HG03342 (cell line): Measurements from ENCODE around the gene LRRC3.

ENCODE experiments used
- ATAC-seq: cut with Tn5 transposase; IDR thresholded peaks from one replicate; pipeline ENCODE4 v1.9.1; 2021; ENCODE audit warnings: mild to moderate bottlenecking, moderate library complexity; ENCODE audit not compliant: unreplicated experiment

The LRRC3 gene

GRCh38 chr21:44423941-44424607 is 31.2 kb upstream of the LRRC3 start:
- no peak for ATAC-seq

GRCh38 chr21:44424608-44425306 is 30.6 kb upstream of the LRRC3 start:
- no peak for ATAC-seq

- no peak for ATAC-seq
These were observed 29.9 kb upstream of the LRRC3 start for GRCh38 chr21:44425307-44425894.

GRCh38 chr21:44425895-44426662 is 29.2 kb upstream of the LRRC3 start:
- no peak for ATAC-seq

- no peak for ATAC-seq
These were observed 28.6 kb upstream of the LRRC3 start for GRCh38 chr21:44426663-44427191.

GRCh38 chr21:44427241-44428120 is 27.8 kb upstream of the LRRC3 start:
- ATAC-seq = no peak

GRCh38 chr21:44428281-44428960 is 26.9 kb upstream of the LRRC3 start:
- ATAC-seq = no peak

GRCh38 chr21:44429894-44430293 is 25.4 kb upstream of the LRRC3 start:
- no peak for ATAC-seq

GRCh38 chr21:44431300-44431699 is 24.0 kb upstream of the LRRC3 start:
- ATAC-seq = no peak

- ATAC-seq = no peak
These were observed 22.2 kb upstream of the LRRC3 start for GRCh38 chr21:44432841-44433790.

GRCh38 chr21:44433791-44434567 is 21.3 kb upstream of the LRRC3 start:
- ATAC-seq = no peak

GRCh38 chr21:44434568-44434925 is 20.8 kb upstream of the LRRC3 start:
- no peak for ATAC-seq

- ATAC-seq = no peak
These were observed 20.2 kb upstream of the LRRC3 start for GRCh38 chr21:44434936-44435635.

- ATAC-seq = no peak
These were observed 19.1 kb upstream of the LRRC3 start for GRCh38 chr21:44436111-44436611.

GRCh38 chr21:44436958-44437357 is 18.4 kb upstream of the LRRC3 start:
- ATAC-seq = no peak

- no peak for ATAC-seq
These were observed 18.0 kb upstream of the LRRC3 start for GRCh38 chr21:44437371-44437695.

GRCh38 chr21:44437696-44438431 is 17.4 kb upstream of the LRRC3 start:
- no peak for ATAC-seq
